Measurements from ENCODE around the gene SGCA. TPM values are rescaled to one million over a fixed set of nuclear protein-coding genes. Genes with fewer than 3 reads are reported as not detected.
A peak's percentile ranks its signal among the peaks of the same experiment; 100 is the strongest.

Gene SGCA
- total and polyA plus RNA-seq, 2 of the 8 experiments (the other 6 are each of a cell fraction or from before 2014, with no cell fraction given) = 0.12 TPM; not detected in 1

DNA sequence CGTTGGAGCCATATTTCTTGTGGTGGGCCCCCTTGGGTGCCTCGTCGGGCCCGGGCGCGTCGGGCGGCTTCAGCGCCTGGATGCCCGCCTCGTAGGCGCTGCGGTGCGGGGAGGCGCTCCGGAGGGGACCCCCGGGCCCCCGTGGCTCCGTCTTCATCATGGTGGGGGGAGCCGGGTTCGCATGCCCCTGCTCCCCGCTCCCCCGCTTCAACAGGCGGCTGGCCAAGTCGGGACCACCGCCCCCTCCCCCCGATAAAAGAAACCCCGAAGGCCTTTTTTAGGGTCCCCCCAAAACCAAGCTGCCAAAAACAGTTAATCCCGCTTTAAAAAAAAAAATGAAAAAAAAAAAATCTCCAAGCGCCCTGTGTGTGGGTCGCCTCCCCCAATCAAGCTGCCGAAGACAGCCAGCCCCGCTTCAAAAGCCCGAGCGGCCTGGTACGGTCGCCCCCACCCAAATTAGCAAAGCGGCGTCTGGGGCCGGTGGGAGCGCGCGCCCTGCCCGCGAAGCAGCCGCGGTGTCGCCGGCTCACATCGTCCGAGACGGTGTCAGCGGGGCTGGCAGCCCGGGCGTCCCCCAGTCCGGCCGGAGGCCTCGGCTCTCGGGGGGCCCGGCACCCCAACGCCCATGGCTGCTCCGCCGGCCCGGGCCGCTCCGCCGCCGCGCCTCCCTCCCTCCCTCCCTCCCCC lies 15.3 kb upstream of the SGCA start, which contains the start of gene PPP1R9B:
Gene PPP1R9B (minus strand): TSS at position 324 of the 687 bp plus-strand sequence. CDS start 164 bp downstream, at position 160.
- H3K56ac ChIP-seq (replicated peaks; ENCODE audit: insufficient read length, low read depth, low read length) = peak within 1 kb of the TSS; percentile 87
- peak within 1 kb of the TSS; percentile 24; the same call in 1 of the 2 replicates for H2BK15ac ChIP-seq (ENCODE audit: low read length)
- FAIRE-seq = no peak
- H2BK120ac ChIP-seq (replicated peaks; ENCODE audit: low read depth, low read length) = peak within 1 kb of the TSS; percentile 69
- H2BK12ac ChIP-seq (ENCODE audit: low read depth, low read length) = peak within 1 kb of the TSS; percentile 98
- no peaks in the 10 kb centered on the region for H3K9me3 ChIP-seq (ENCODE audit: insufficient read depth in 2 of 2, low read depth in 1 of 2, low read length in 1 of 2)
- H2AFZ ChIP-seq (ENCODE audit: low read length) = 0 out of 2 replicates have a peak within 1 kb of the TSS, but pooled peaks have one; percentile 1
- peak within 1 kb of the TSS; percentile 64 for H4K5ac ChIP-seq (ENCODE audit: insufficient read length, low read depth, low read length)
- peak within 1 kb of the TSS in 1 of 4 experiments; percentile 39; a peak in 1 of 7 replicates for H3K9ac ChIP-seq (replicated peaks in 1 of 4; ENCODE audit: extremely low read depth in 1 of 4, low read depth in 3 of 4, low read length in 3 of 4)
- H3K14ac ChIP-seq (ENCODE audit: insufficient read length) = peak within 1 kb of the TSS; percentile 57
- ChIA-PET CTCF (ENCODE audit: partially characterized antibody) (interaction anchor here (1.4 to 21.5 kb wide), 6 partner anchors 11 to 56 kb away, joined by 3 to 299 read pairs (median 53); partner anchors contain the start of genes SAMD14 and SGCA), POLR2A (ENCODE audit: partially characterized antibody) (interaction anchor here (0.6 to 2.6 kb wide), 7 partner anchors 11 to 1181 kb away, joined by 3 to 25 read pairs (median 4); no protein-coding TSS in a partner anchor)
- H3K23me2 ChIP-seq (ENCODE audit: low read depth, low read length) = peaks cover 30% of the 10 kb centered on the region
- peak within 1 kb of the TSS; percentile 95; the same call in 1 of the 2 replicates for H2AK5ac ChIP-seq (ENCODE audit: low read depth, low read length)
- peaks cover 2 to 17% (median 15%) of the 10 kb centered on the region in 4 experiments; a peak in 6 of 7 replicates for H3K27me3 ChIP-seq (replicated peaks in 1 of 4; ENCODE audit: control insufficient read depth in 3 of 4, extremely low read depth in 1 of 4, insufficient read depth in 3 of 4, low read length in 3 of 4)
- H4K91ac ChIP-seq (replicated peaks; ENCODE audit: insufficient read length, low read length) = peak within 1 kb of the TSS; percentile 98
- H4K8ac ChIP-seq (ENCODE audit: extremely low read depth, insufficient read depth, low read length) = peak within 1 kb of the TSS; percentile 83; the same call in 1 of the 2 replicates
- no peak within 1 kb of the TSS for H2BK20ac ChIP-seq (ENCODE audit: low read length)
- DNase-seq (ENCODE audit: low read depth in 1 of 2, low spot score in 2 of 2) = no peak
- no peaks in the 10 kb centered on the region; a peak in 1 of 4 replicates for H3K79me2 ChIP-seq (ENCODE audit: control insufficient read depth in 1 of 2, insufficient read depth in 2 of 2, low read length in 2 of 2)
- peak within 1 kb of the TSS; percentile 97 for H3K4ac ChIP-seq (replicated peaks; ENCODE audit: insufficient read length, low read depth, low read length)
- no peaks in the 10 kb centered on the region for H3K36me3 ChIP-seq (ENCODE audit: control insufficient read depth in 2 of 4, insufficient read depth in 4 of 4, low read length in 3 of 4)
- 2% methylated on average over 25 of the region's 69 CpGs; no CpG with 5 or more reads in 1 of the 2 experiments for WGBS, 2 experiments (ENCODE audit: extremely low coverage in 1 of 2, insufficient coverage in 1 of 2, insufficient read length in 1 of 2, insufficient replicate concordance in 2 of 2, low coverage in 1 of 2, low lambda C conversion rate in 2 of 2, missing lambda C conversion rate in 1 of 2)
- H3K79me1 ChIP-seq (ENCODE audit: low read depth, low read length) = peaks cover 8% of the 10 kb centered on the region
- H3K4me2 ChIP-seq (ENCODE audit: insufficient read depth in 1 of 2, low read depth in 2 of 2, low read length in 2 of 2) = peak within 1 kb of the TSS; percentile 87 to 88
- H3K4me3 ChIP-seq (ENCODE audit: extremely low read depth in 1 of 4, insufficient read depth in 2 of 4, low read depth in 3 of 4, low read length in 4 of 4) = peak within 1 kb of the TSS; percentile 57 to 65 (median 62)
- H4K20me1 ChIP-seq (replicated peaks in 1 of 2; ENCODE audit: control insufficient read depth in 1 of 2, insufficient read depth in 2 of 2, low read length in 2 of 2) = peaks cover 5 to 14% of the 10 kb centered on the region in 2 experiments
- peak within 1 kb of the TSS; percentile 60 for H3K18ac ChIP-seq (ENCODE audit: extremely low read depth, low read length)
- no peak within 1 kb of the TSS for H3K27ac ChIP-seq (ENCODE audit: low read depth, low read length)
- H3K23ac ChIP-seq (ENCODE audit: insufficient read length) = no peak within 1 kb of the TSS
- peak within 1 kb of the TSS; percentile 93; the same call in 1 of the 2 replicates for H2BK5ac ChIP-seq (ENCODE audit: low read depth, low read length)
- no peak for TF ChIP-seq MAFK (IDR thresholded peaks at IDR 0.05; ENCODE audit: low read depth, low read length)
- TF ChIP-seq KDM4A (IDR thresholded peaks at IDR 0.05; ENCODE audit: low read depth, low read length, severe bottlenecking) = peak; percentile 48
- TF ChIP-seq SIN3A (conservative IDR thresholded peaks at IDR 0.05 in 1 of 2, IDR thresholded peaks at IDR 0.05 in 1 of 2; ENCODE audit: low read depth in 1 of 2, low read length in 2 of 2) = peak in 1 of 2 experiments; percentile 20; a peak in 1 of 4 replicates
- TF ChIP-seq TEAD4 (IDR thresholded peaks at IDR 0.05; ENCODE audit: low read depth, low read length) = no peak
- H3K4me1 ChIP-seq (replicated peaks in 1 of 4; ENCODE audit: control insufficient read depth in 3 of 4, insufficient read depth in 4 of 4, low read length in 3 of 4) = peaks cover 0 to 34% (median 17%) of the 10 kb centered on the region in 4 experiments; a peak in 6 of 7 replicates
